RWPE2 (cell line): ENCODE data around the gene DPH2.

Experiments used
- ATAC-seq: fragments of 200-7000 bp; cut with Tn5 transposase; 3 replicates; pipeline ENCODE4 v1.9.1; 2021; ENCODE audit warnings: low read depth
- DNase-seq: peaks from one replicate; pipeline ENCODE4 v3.0.0-alpha.2; 2020; ENCODE audit warnings: low spot score
- H3K27ac ChIP-seq: fragments of 450-650 bp; 2 replicates; pipeline ENCODE4 v1.5.1; 2017; ENCODE audit warnings: mild to moderate bottlenecking; ENCODE audit not compliant: poor library complexity, severe bottlenecking
- H3K27me3 ChIP-seq: fragments of 250-450 bp; sonication (Bioruptor Pico); 2 replicates; pipeline ENCODE4 v1.5.1; 2021; ENCODE audit warnings: mild to moderate bottlenecking, moderate library complexity; ENCODE audit not compliant: insufficient read depth, poor library complexity, severe bottlenecking
- H3K36me3 ChIP-seq: fragments of 250-450 bp; sonication (Bioruptor Pico); 2 replicates; pipeline ENCODE4 v1.5.1; 2020; ENCODE audit warnings: low read depth, mild to moderate bottlenecking, moderate library complexity
- H3K4me1 ChIP-seq: fragments of 250-450 bp; sonication (Bioruptor Pico); 2 replicates; pipeline ENCODE4 v1.5.1; 2021; ENCODE audit warnings: mild to moderate bottlenecking, moderate library complexity; ENCODE audit not compliant: insufficient read depth, poor library complexity, severe bottlenecking
- H3K4me3 ChIP-seq: fragments of 250-450 bp; sonication (Bioruptor Pico); 2 replicates; pipeline ENCODE4 v1.5.1; 2021; ENCODE audit warnings: mild to moderate bottlenecking, moderate library complexity; ENCODE audit not compliant: severe bottlenecking
- H3K9me3 ChIP-seq: fragments of 250-450 bp; sonication (Bioruptor Pico); 2 replicates; pipeline ENCODE4 v1.5.1; 2021; ENCODE audit warnings: mild to moderate bottlenecking, moderate library complexity; ENCODE audit not compliant: severe bottlenecking
- CTCF ChIP-seq: fragments of 450-650 bp; IDR thresholded peaks from one replicate; pipeline ENCODE4 v1.5.1; 2017; ENCODE audit warnings: mild to moderate bottlenecking, moderate library complexity; ENCODE audit not compliant: poor library complexity, severe bottlenecking

DPH2 gene

GRCh38 chr1:43942411-43942810 is 27.4 kb upstream of the DPH2 start:
- Histone ChIP-seq H3K4me3 (no peak overlapping the region), H3K36me3 (peaks cover 6% of the 10 kb centered on the region), H3K9me3 (no peaks in the 10 kb centered on the region), H3K4me1 (peaks cover 8% of the 10 kb centered on the region), H3K27me3 (no peaks in the 10 kb centered on the region), H3K27ac (no peak overlapping the region)
- DNase-seq (no peak), ATAC-seq (no peak)
- TF ChIP-seq CTCF: no peak

DNA sequence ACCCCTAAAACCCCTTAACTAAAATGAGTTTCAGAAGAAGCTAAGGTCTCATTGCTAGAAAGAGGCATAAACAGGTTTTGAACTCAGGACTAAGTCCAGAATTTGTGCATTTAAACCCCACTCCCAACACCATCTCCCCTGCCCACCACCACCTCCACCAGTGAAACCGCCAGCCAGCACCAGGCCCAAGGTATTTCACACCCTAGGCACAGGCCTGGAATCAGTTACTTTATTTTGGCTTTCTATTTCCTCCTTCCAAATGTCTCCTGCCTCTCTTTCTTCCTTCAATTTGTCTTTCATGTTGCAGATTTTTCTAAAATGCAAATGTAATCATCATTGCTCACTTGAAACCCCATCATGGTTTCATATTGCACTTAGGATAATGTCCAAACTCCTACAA is 24.9 kb upstream of the DPH2 start:
- TF ChIP-seq CTCF: no peak
- Histone ChIP-seq H3K4me1 (peaks cover 8% of the 10 kb centered on the region), H3K9me3 (no peaks in the 10 kb centered on the region), H3K36me3 (no peaks in the 10 kb centered on the region), H3K4me3 (no peak overlapping the region), H3K27ac (no peak overlapping the region), H3K27me3 (no peaks in the 10 kb centered on the region)
- DNase-seq (no peak), ATAC-seq (no peak)

GRCh38 chr1:43945674-43946235 is 24.1 kb upstream of the DPH2 start:
- H3K27me3 ChIP-seq: no peaks in the 10 kb centered on the region
- no peaks in the 10 kb centered on the region for H3K9me3 ChIP-seq
- ATAC-seq (no peak), DNase-seq (no peak)
- H3K4me1 ChIP-seq: peaks cover 8% of the 10 kb centered on the region
- no peak for TF ChIP-seq CTCF
- 0 out of 2 replicates have a peak, but pooled peaks cover 4% of the 10 kb centered on the region for H3K36me3 ChIP-seq
- H3K27ac ChIP-seq: peak overlapping the region; percentile 60
- H3K4me3 ChIP-seq: peak overlapping the region; percentile 50

GRCh38 chr1:43946236-43947060 is 23.4 kb upstream of the DPH2 start, which contains the start of gene IPO13:
Gene IPO13 (plus strand): TSS chr1:43946950. CDS start chr1:43947601, 651 bp downstream.
- H3K36me3 ChIP-seq: 0 out of 2 replicates have a peak, but pooled peaks cover 4% of the 10 kb centered on the region
- ATAC-seq (peak; percentile 89), DNase-seq (peak; percentile 90)
- H3K4me1 ChIP-seq: peaks cover 8% of the 10 kb centered on the region
- peak within 1 kb of the TSS; percentile 60 for H3K27ac ChIP-seq
- H3K9me3 ChIP-seq: no peaks in the 10 kb centered on the region
- peak; percentile 80 for TF ChIP-seq CTCF
- H3K4me3 ChIP-seq: peak within 1 kb of the TSS; percentile 50
- H3K27me3 ChIP-seq: no peaks in the 10 kb centered on the region
